GM12878 (cell line): ENCODE results near the gene TM6SF1. TPM values are rescaled to one million over a fixed set of nuclear protein-coding genes. Genes with fewer than 3 reads are reported as not detected.

Experiments used
- BCLAF1 ChIP-seq: fragments of 450-650 bp; IDR thresholded peaks from 2 replicates; pipeline ENCODE4 v1.6.1; 2017; ENCODE audit warnings: antibody characterized with exemption, mild to moderate bottlenecking, moderate library complexity
- CHD1 ChIP-seq: IDR thresholded peaks from 2 replicates; pipeline ENCODE4 v1.6.1; 2012; ENCODE audit warnings: low read depth, low read length, improper control_type of control experiment
- EP300 ChIP-seq, 2 experiments: fragments of 150-350 bp in 1 of 2; IDR thresholded peaks; 2 replicates each; pipeline ENCODE4 v1.6.1; 2011 to 2012; ENCODE audit warnings: low read depth in 2 of 2, low read length in 2 of 2, borderline replicate concordance in 1 of 2, improper control_type of control experiment in 1 of 2, inconsistent platforms in 1 of 2; ENCODE audit not compliant: control insufficient read depth in 1 of 2
- GABPA ChIP-seq: IDR thresholded peaks from 2 replicates; pipeline ENCODE4 v1.6.1; 2014; ENCODE audit warnings: antibody characterized with exemption, low read depth, mild to moderate bottlenecking, inconsistent platforms
- HSF1 ChIP-seq: fragments of 150-350 bp; IDR thresholded peaks from 2 replicates; pipeline ENCODE4 v1.6.1; 2014; ENCODE audit warnings: mild to moderate bottlenecking, low read depth, low read length
- IRF3 ChIP-seq: fragments of 450-650 bp; IDR thresholded peaks from 2 replicates; pipeline ENCODE4 v1.6.1; 2014; ENCODE audit warnings: mild to moderate bottlenecking
- MAX ChIP-seq: IDR thresholded peaks from 2 replicates; pipeline ENCODE4 v1.6.1; 2012; ENCODE audit warnings: low read depth, low read length, improper control_type of control experiment
- MEF2A ChIP-seq: IDR thresholded peaks from 2 replicates; pipeline ENCODE4 v1.6.1; 2011; ENCODE audit warnings: low read depth, mild to moderate bottlenecking, low read length, moderate library complexity; ENCODE audit not compliant: insufficient read depth
- NKRF ChIP-seq: fragments of 450-650 bp; conservative IDR thresholded peaks from 2 replicates; pipeline ENCODE4 v1.6.1; 2017; ENCODE audit warnings: mild to moderate bottlenecking, moderate library complexity
- POLR2AphosphoS2 ChIP-seq: IDR thresholded peaks from 2 replicates; pipeline ENCODE4 v1.6.1; 2011; ENCODE audit warnings: low read depth, mild to moderate bottlenecking, low read length, improper control_type of control experiment, moderate library complexity
- RELA ChIP-seq: fragments of 450-650 bp; IDR thresholded peaks from 2 replicates; pipeline ENCODE4 v1.8.0; 2014; ENCODE audit warnings: borderline replicate concordance; ENCODE audit not compliant: partially characterized antibody
- SIX5 ChIP-seq: IDR thresholded peaks from 2 replicates; pipeline ENCODE4 v1.6.1; 2011; ENCODE audit warnings: mild to moderate bottlenecking, low read depth, low read length, moderate library complexity; ENCODE audit not compliant: severe bottlenecking
- SREBF2 ChIP-seq: IDR thresholded peaks from 2 replicates; pipeline ENCODE4 v1.6.1; 2012; ENCODE audit warnings: mild to moderate bottlenecking, low read length
- SRF ChIP-seq, 2 experiments: IDR thresholded peaks; 2 replicates each; pipeline ENCODE4 v1.6.1; 2011; ENCODE audit warnings: low read depth in 2 of 2, low read length in 2 of 2, mild to moderate bottlenecking in 1 of 2, moderate library complexity in 1 of 2
- STAT3 ChIP-seq: IDR thresholded peaks from 2 replicates; pipeline ENCODE4 v1.6.1; 2011; ENCODE audit warnings: low read depth, low read length, improper control_type of control experiment
- TAF1 ChIP-seq: IDR thresholded peaks from 2 replicates; pipeline ENCODE4 v1.6.1; 2011; ENCODE audit warnings: mild to moderate bottlenecking, low read depth, low read length, borderline replicate concordance
- YY1 ChIP-seq: IDR thresholded peaks from 2 replicates; pipeline ENCODE4 v1.6.1; 2011; ENCODE audit warnings: low read depth, mild to moderate bottlenecking, low read length
- ZNF24 ChIP-seq: fragments of 450-650 bp; IDR thresholded peaks from 2 replicates; pipeline ENCODE4 v1.6.1; 2017; ENCODE audit warnings: antibody characterized with exemption, mild to moderate bottlenecking
- ZNF274 ChIP-seq: IDR thresholded peaks from one replicate; pipeline ENCODE4 v1.8.0; 2011; ENCODE audit not compliant: insufficient read length, insufficient read depth
- ZZZ3 ChIP-seq: IDR thresholded peaks from 2 replicates; pipeline ENCODE4 v1.6.1; 2011; ENCODE audit warnings: low read depth; ENCODE audit not compliant: control insufficient read depth, insufficient read length
- polyA plus RNA-seq, 11 experiments: library from polyadenylated mRNA; depleted of rRNA in 4 of 11; unstranded in 6 of 11; stranded (reverse) in 5 of 11; fragments of >200 nt; fragmentation: Nextera tagmentation in 4 of 11; fragmentation: Illumina TruSeq in 1 of 11; extraction: Ambion mirVana in 4 of 11; extraction: Trizol in 1 of 11; gene quantifications; 1 replicate in 1 of 11; 2 replicates in 10 of 11; pipeline versions ENCODE4 v1.2.1 to v1.2.3, GENCODE V29; 2011 to 2016; ENCODE audit warnings: inconsistent platforms in 2 of 11, missing spikeins in 2 of 11, low read depth in 1 of 11
- total RNA-seq, 4 experiments: library from RNA; depleted of rRNA in 3 of 4; stranded (reverse); fragments of >200 nt in 3 of 4; fragmentation: Illumina TruSeq in 1 of 4; extraction: Trizol in 1 of 4; gene quantifications; 2 replicates each; pipeline versions ENCODE4 v1.2.1 to v1.2.3, GENCODE V29; 2013 to 2021

The TM6SF1 gene
- total and polyA plus RNA-seq, 10 of the 15 experiments (the other 5 are each of a cell fraction or from before 2014, with no cell fraction given) = 0.56 to 2.7 (median 1.2) TPM

- TF ChIP-seq GABPA (peak; percentile 49; the same call in 1 of the 2 replicates), STAT3 (no peak), TAF1 (peak; percentile 72; the same call in 1 of the 2 replicates), ZZZ3 (no peak), HSF1 (no peak), BCLAF1 (no peak), SRF (IDR thresholded peaks at IDR 0.05; ENCODE audit: low read depth in 2 of 2, low read length in 2 of 2) (peak; percentile 94), SIX5 (peak; percentile 15), MEF2A (0 out of 2 replicates have a peak, but pooled peaks have one; percentile 52), RELA (peak; percentile 50), YY1 (peak; percentile 85), NKRF (peak; percentile 84), POLR2AphosphoS2 (peak; percentile 65; the same call in 1 of the 2 replicates), ZNF274 (no peak), CHD1 (peak; percentile 84; the same call in 1 of the 2 replicates), IRF3 (no peak), MAX (peak; percentile 68), EP300 (IDR thresholded peaks at IDR 0.05; ENCODE audit: borderline replicate concordance in 1 of 2, control insufficient read depth in 1 of 2, low read depth in 2 of 2, low read length in 2 of 2) (no peak), SREBF2 (no peak), ZNF24 (0 out of 2 replicates have a peak, but pooled peaks have one; percentile 14)
Observed at GRCh38 chr15:83066734-83067637, 40.5 kb upstream of the TM6SF1 start, which contains the start of gene BTBD1 (continued).
